ENCODE results near the gene ZPBP2. TPM values are rescaled to one million over a fixed set of nuclear protein-coding genes. Genes with fewer than 3 reads are reported as not detected.

ZPBP2 gene
- total RNA-seq, 4 donors from 2014 or later: not detected

DNA sequence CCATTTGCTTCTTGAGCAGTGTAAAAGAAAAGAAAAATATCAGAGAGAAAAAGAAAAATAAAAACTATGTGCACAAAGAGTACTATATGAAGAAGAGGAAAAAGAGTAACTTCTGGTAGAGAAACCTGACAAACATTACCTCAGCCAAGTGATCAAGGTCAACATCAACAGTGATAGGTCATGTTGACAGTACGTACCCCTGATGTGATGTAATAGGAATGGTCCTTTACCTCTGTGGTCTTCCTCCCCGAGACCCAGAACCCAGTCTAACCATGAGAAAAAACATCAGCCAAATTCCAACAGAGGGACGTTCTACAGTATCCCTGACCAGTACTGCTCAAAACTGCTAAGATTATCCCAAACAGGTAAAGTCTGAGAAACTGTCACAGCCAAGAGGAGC, 46.0 kb downstream of the ZPBP2 start:
- DNase-seq (ENCODE audit: low spot score in 2 of 2): no peak
- WGBS, 2 donors: 85 to 87% methylated on average over 3 of the region's 3 CpGs
- Histone ChIP-seq H3K4me3 (no peak overlapping the region), H3K27me3 (no peaks in the 10 kb centered on the region), H3K9me3 (no peaks in the 10 kb centered on the region), H3K36me3 (peaks cover 0 to 48% (median 6%) of the 10 kb centered on the region in 3 donors), H3K27ac (no peak overlapping the region), H3K4me1 (no peaks in the 10 kb centered on the region)
- TF ChIP-seq POLR2A (IDR thresholded peaks at IDR 0.05) (no peak), EP300 (IDR thresholded peaks at IDR 0.05) (no peak)
- TF ChIP-seq, protein P1, sequence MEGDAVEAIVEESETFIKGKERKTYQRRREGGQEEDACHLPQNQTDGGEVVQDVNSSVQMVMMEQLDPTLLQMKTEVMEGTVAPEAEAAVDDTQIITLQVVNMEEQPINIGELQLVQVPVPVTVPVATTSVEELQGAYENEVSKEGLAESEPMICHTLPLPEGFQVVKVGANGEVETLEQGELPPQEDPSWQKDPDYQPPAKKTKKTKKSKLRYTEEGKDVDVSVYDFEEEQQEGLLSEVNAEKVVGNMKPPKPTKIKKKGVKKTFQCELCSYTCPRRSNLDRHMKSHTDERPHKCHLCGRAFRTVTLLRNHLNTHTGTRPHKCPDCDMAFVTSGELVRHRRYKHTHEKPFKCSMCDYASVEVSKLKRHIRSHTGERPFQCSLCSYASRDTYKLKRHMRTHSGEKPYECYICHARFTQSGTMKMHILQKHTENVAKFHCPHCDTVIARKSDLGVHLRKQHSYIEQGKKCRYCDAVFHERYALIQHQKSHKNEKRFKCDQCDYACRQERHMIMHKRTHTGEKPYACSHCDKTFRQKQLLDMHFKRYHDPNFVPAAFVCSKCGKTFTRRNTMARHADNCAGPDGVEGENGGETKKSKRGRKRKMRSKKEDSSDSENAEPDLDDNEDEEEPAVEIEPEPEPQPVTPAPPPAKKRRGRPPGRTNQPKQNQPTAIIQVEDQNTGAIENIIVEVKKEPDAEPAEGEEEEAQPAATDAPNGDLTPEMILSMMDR (IDR thresholded peaks at IDR 0.05): no peak

DNA sequence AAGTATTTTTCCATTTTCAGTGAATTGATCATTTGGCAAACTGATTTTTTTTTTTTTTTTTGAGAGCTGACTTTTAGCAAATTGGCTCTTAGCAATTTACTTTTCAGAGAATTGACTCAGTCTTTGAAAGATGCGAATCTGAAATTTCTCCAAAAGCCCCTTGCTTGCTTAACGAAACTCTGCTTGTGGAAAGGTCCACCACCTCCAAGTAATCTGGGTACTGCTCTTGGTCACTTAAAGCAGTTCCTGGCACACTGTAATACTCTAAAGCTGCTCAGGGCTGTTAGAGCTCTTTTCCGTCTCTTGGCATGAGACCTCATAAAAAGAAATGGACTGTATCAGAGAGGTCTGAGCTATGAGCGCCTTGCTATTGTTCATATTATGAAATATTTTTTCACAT, 47.6 kb downstream of the ZPBP2 start:
- Histone ChIP-seq H3K27me3 (no peaks in the 10 kb centered on the region), H3K9me3 (no peaks in the 10 kb centered on the region), H3K4me3 (no peak overlapping the region), H3K4me1 (no peaks in the 10 kb centered on the region), H3K27ac (no peak overlapping the region), H3K36me3 (peaks cover 0 to 49% (median 0%) of the 10 kb centered on the region in 3 donors)
- TF ChIP-seq, protein P1 (IDR thresholded peaks at IDR 0.05): no peak
- no peak for TF ChIP-seq EP300 (IDR thresholded peaks at IDR 0.05)
- TF ChIP-seq POLR2A (IDR thresholded peaks at IDR 0.05): no peak
- 65 to 76% methylated on average over 4 of the region's 4 CpGs for WGBS, 2 donors
- DNase-seq (ENCODE audit: low spot score in 2 of 2): no peak

DNA sequence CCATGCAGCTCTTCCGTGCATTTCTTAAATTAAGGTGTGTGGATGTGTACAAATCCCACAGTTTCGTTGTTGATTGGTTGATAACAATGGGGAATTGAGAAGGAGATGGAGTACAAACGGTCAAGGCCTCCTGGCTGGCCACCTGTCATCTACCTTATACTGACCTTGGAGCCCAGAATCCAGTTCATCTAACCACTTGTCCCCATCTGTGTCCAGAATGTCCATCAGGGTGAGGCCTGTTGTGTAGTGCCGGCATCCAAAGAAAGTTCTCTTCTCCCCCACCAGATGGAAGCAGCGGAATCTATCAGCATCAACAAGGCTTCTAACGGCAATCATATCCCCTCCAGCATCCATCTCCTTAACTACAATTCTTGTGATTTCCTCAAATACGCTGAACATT, 48.9 kb downstream of the ZPBP2 start:
- 82 to 87% methylated on average over 7 of the region's 7 CpGs for WGBS, 2 donors
- Histone ChIP-seq H3K4me1 (peaks cover 0 to 5% (median 0%) of the 10 kb centered on the region in 4 donors), H3K27me3 (no peaks in the 10 kb centered on the region), H3K4me3 (no peak overlapping the region), H3K27ac (no peak overlapping the region), H3K9me3 (no peaks in the 10 kb centered on the region), H3K36me3 (peaks cover 0 to 51% (median 5%) of the 10 kb centered on the region in 3 donors)
- TF ChIP-seq EP300 (IDR thresholded peaks at IDR 0.05) (no peak), POLR2A (IDR thresholded peaks at IDR 0.05) (no peak)
- TF ChIP-seq, protein P1 (IDR thresholded peaks at IDR 0.05): no peak
- DNase-seq (ENCODE audit: low spot score in 2 of 2): no peak

DNA sequence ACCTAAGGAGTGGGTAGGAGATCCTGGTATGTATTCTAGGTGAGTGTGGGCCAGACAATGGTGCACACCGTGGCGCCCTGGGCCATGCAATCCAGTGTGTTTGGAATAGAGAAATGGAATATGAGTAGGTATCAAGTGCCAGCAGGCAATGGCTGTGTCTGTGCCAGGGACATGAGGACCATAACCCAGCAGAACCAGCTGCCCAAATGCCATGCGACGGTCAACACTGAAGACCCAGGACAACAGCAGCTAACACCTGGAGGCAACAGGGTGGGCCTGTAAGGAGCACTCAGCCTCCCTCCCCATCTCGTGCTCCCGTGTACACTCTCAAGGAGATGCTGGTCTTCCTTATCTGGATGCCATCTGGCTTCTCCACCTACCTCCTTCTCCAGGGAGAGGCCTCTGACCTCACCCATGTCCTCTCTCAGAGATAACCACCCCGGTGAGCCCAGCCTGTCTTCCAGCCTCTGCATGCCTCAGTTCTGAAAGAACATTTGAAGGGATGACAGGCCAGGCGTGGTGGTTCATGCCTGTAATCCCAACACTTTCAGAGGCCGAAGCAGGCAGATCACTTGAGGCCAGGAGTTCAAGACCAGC, 51.2 kb downstream of the ZPBP2 start:
- no peaks in the 10 kb centered on the region for H3K27me3 ChIP-seq
- H3K36me3 ChIP-seq: peaks cover 3 to 64% (median 22%) of the 10 kb centered on the region in 3 donors
- peaks cover 0 to 5% (median 2%) of the 10 kb centered on the region in 4 donors for H3K4me1 ChIP-seq
- no peak for TF ChIP-seq EP300 (IDR thresholded peaks at IDR 0.05)
- TF ChIP-seq, protein P1 (IDR thresholded peaks at IDR 0.05): no peak
- TF ChIP-seq POLR2A (IDR thresholded peaks at IDR 0.05): no peak
- no peaks in the 10 kb centered on the region for H3K9me3 ChIP-seq
- no peak for DNase-seq (ENCODE audit: low spot score in 2 of 2)
- peak overlapping the region in 1 of 4 donors; percentile 26 for H3K27ac ChIP-seq
- no peak overlapping the region for H3K4me3 ChIP-seq
- 93 to 98% methylated on average over 9 of the region's 9 CpGs for WGBS, 2 donors

DNA sequence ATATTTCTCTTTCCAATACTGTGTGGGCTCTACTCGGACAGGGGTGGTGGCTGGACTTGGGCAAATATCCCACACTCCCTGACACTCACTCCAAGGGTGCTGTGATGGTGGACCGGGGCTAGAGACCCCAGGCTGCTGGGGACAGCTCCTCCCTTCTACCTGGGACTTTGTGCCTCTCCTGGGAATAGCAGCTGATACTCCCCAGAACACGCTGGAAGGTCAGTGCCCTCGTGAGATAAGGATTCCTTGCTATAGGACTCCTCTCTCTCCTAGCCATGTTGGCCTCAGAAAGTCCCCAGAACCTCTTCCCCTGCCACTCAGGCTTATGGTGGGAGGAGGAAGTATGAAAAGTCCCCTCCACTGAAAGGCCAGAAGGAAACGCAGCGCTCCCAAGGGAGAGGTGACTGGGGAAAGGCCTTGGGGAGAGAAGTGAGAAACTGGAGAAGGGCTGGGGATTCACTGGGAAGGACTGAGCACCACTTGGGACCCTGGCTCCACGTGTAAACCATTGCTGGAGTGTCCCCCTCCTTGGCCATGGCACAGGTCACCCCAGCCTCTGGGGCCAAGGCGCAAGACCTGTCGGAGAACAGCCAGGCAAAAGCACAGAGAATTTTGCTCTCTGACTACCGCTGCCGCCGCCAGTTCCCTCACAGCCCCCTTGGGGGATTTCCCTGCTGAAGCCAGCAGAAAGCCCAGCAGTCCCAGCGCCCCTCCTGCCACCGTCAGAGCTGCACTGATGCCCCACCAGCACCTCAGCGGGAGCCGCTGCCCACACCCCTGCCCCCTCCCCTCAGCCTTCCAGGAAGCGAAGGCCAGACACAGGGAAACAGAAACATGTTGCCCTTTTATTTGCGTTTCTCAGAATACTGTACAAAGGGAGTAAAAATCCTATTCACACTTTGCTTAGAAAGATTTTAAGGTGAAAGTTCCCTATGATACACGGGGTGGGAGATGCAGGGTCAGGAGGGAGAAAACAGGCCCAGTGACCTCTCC, 52.5 kb downstream of the ZPBP2 start:
- 67 to 73% methylated on average over 19 of the region's 19 CpGs for WGBS, 2 donors
- TF ChIP-seq EP300 (IDR thresholded peaks at IDR 0.05) (no peak), POLR2A (IDR thresholded peaks at IDR 0.05) (no peak)
- TF ChIP-seq, protein P1 (IDR thresholded peaks at IDR 0.05): no peak
- H3K4me1 ChIP-seq: peaks cover 0 to 17% (median 8%) of the 10 kb centered on the region in 4 donors
- no peak for DNase-seq (ENCODE audit: low spot score in 2 of 2)
- no peak overlapping the region for H3K4me3 ChIP-seq
- peaks cover 3 to 63% (median 22%) of the 10 kb centered on the region in 3 donors for H3K36me3 ChIP-seq
- H3K9me3 ChIP-seq: no peaks in the 10 kb centered on the region
- H3K27ac ChIP-seq: no peak overlapping the region
- no peaks in the 10 kb centered on the region for H3K27me3 ChIP-seq
